OCI-LY7 (cell line): ENCODE data around the gene CDC42BPA. TPM values are rescaled to one million over a fixed set of nuclear protein-coding genes. Genes with fewer than 3 reads are reported as not detected.
"Not testable (repeated sequence)": the region's sequence is repeated elsewhere in the genome, so short reads cannot be mapped to it uniquely, and the experiment has no call there.

Experiments used
- BruUV-seq: library from RNA; stranded (reverse); fragments of 400-500 nt; replicated peaks from 2 replicates; lab custom pipeline; 2021; lab: Mats Ljungman, UMichigan
- CTCF ChIA-PET: fragments of 300-600 bp; sonication (Branson Sonifier 250); formaldehyde crosslinking; loops from one replicate; lab custom pipeline; 2022; ENCODE audit warnings: antibody characterized with exemption; ENCODE audit not compliant: unreplicated experiment; lab: Charles Lee
- POLR2A ChIA-PET: fragments of 300-600 bp; sonication (Branson Sonifier 250); formaldehyde crosslinking; loops from one replicate; lab custom pipeline; 2022; ENCODE audit warnings: antibody characterized with exemption; lab: Charles Lee
- DNase-seq: peaks from one replicate; pipeline ENCODE4 v3.0.0-alpha.2; 2015; ENCODE audit warnings: low spot score
- H2AFZ ChIP-seq: fragments of 200-600 bp; sonication (generic), shearing (Covaris generic); 2 replicates; pipeline ENCODE4 v1.6.1; 2014; ENCODE audit warnings: mild to moderate bottlenecking, antibody characterized with exemption, low read length, moderate library complexity
- H3K27ac ChIP-seq: fragments of 200-600 bp; sonication (generic); 2 replicates; pipeline ENCODE4 v1.5.1; 2014; ENCODE audit warnings: mixed run types, low read depth, mild to moderate bottlenecking, moderate library complexity, low read length, inconsistent platforms; ENCODE audit not compliant: poor library complexity, severe bottlenecking
- H3K36me3 ChIP-seq: fragments of 200-600 bp; sonication (generic); 2 replicates; pipeline ENCODE4 v1.6.1; 2014; ENCODE audit warnings: mild to moderate bottlenecking, antibody characterized with exemption, low read length, moderate library complexity, mixed read lengths; ENCODE audit not compliant: insufficient read depth
- H3K4me1 ChIP-seq: fragments of 200-600 bp; sonication (generic); 2 replicates; pipeline ENCODE4 v1.5.1; 2014; ENCODE audit warnings: mild to moderate bottlenecking, low read length; ENCODE audit not compliant: insufficient read depth, poor library complexity, severe bottlenecking
- H3K4me2 ChIP-seq: fragments of 200-600 bp; sonication (generic); 2 replicates; pipeline ENCODE4 v1.6.1; 2014; ENCODE audit warnings: mild to moderate bottlenecking, low read length
- H3K4me3 ChIP-seq: fragments of 200-600 bp; sonication (generic); 2 replicates; pipeline ENCODE4 v1.5.1; 2014; ENCODE audit warnings: mild to moderate bottlenecking, low read depth, low read length; ENCODE audit not compliant: poor library complexity, severe bottlenecking
- H3K79me2 ChIP-seq: fragments of 200-600 bp; sonication (generic); 2 replicates; pipeline ENCODE4 v1.6.1; 2016; ENCODE audit warnings: low read depth, mild to moderate bottlenecking, low read length, moderate library complexity, mixed read lengths; ENCODE audit not compliant: insufficient read depth
- H3K9me2 ChIP-seq: fragments of 200-600 bp; sonication (generic); 2 replicates; pipeline ENCODE4 v1.6.1; 2016; ENCODE audit warnings: mild to moderate bottlenecking, low read length, mixed read lengths; ENCODE audit not compliant: insufficient read depth
- H3K9me3 ChIP-seq: fragments of 200-600 bp; sonication (generic); 2 replicates; pipeline ENCODE4 v1.6.1; 2014; ENCODE audit warnings: mild to moderate bottlenecking, mixed run types, low read length, mixed read lengths
- H4K20me1 ChIP-seq: fragments of 200-600 bp; sonication (generic); 2 replicates; pipeline ENCODE4 v1.6.1; 2014; ENCODE audit warnings: mild to moderate bottlenecking, antibody characterized with exemption, low read length, moderate library complexity, mixed read lengths; ENCODE audit not compliant: insufficient read depth
- EZH2phosphoT487 ChIP-seq: fragments of 200-600 bp; sonication (generic); IDR thresholded peaks from 2 replicates; pipeline ENCODE4 v1.6.1; 2018; ENCODE audit warnings: low read depth, borderline replicate concordance, mild to moderate bottlenecking, mixed run types, antibody characterized with exemption, low read length, moderate library complexity, mixed read lengths
- intact Hi-C: fragments of 100-400 bp; cut with micrococcal nuclease; formaldehyde crosslinking; loops from one replicate; pipeline ENCODE4 v1.10.0; 2022; ENCODE audit not compliant: unreplicated experiment
- total RNA-seq, 2 experiments: library from RNA; depleted of rRNA in 1 of 2; stranded (reverse); fragments of >200 nt in 1 of 2; shearing (Covaris generic) in 1 of 2; gene quantifications; 2 replicates each; pipeline ENCODE4 v1.2.3, GENCODE V29; 2014 to 2022
- TF ChIP-seq, protein P1 (sequence below): fragments of 200-600 bp; sonication (generic); conservative IDR thresholded peaks from 2 replicates; pipeline ENCODE4 v1.5.1; 2014; ENCODE audit warnings: mild to moderate bottlenecking, antibody characterized with exemption, low read length, moderate library complexity, mixed read lengths

The CDC42BPA gene
- total RNA-seq, 2 experiments from 2014 or later, result not detected

DNA sequence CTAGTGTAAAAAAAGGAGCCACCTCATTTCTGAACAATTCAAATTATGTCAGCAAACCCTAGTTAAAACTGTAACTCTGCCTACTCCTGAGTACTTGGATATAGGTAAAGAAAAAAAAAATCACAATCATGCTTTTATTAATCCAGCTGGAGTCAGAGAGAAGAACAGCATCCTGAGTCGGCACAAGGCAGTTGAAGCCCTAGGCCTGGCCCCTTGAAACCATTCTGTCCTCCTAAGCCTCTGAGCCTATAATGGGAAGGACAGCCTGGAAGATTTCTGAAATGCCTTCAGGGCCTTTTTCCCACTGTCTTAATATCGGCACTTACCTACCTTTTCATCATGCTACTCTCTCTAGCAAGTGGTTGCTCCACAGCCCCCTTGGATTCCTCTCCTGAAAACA, 32.5 kb downstream of the CDC42BPA start:
- no peak overlapping the region for H3K4me3 ChIP-seq
- H3K36me3 ChIP-seq, result no peaks in the 10 kb centered on the region
- no peak overlapping the region for H3K4me2 ChIP-seq
- BruUV-seq, result no TSS peak
- ChIA-PET POLR2A (no interaction called here), CTCF (no interaction called here)
- H4K20me1 ChIP-seq, result no peaks in the 10 kb centered on the region
- no peaks in the 10 kb centered on the region for H3K9me3 ChIP-seq
- intact Hi-C loops, result no loop called here
- TF ChIP-seq, protein P1, sequence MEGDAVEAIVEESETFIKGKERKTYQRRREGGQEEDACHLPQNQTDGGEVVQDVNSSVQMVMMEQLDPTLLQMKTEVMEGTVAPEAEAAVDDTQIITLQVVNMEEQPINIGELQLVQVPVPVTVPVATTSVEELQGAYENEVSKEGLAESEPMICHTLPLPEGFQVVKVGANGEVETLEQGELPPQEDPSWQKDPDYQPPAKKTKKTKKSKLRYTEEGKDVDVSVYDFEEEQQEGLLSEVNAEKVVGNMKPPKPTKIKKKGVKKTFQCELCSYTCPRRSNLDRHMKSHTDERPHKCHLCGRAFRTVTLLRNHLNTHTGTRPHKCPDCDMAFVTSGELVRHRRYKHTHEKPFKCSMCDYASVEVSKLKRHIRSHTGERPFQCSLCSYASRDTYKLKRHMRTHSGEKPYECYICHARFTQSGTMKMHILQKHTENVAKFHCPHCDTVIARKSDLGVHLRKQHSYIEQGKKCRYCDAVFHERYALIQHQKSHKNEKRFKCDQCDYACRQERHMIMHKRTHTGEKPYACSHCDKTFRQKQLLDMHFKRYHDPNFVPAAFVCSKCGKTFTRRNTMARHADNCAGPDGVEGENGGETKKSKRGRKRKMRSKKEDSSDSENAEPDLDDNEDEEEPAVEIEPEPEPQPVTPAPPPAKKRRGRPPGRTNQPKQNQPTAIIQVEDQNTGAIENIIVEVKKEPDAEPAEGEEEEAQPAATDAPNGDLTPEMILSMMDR, result no peak
- TF ChIP-seq EZH2phosphoT487, result no peak
- H3K9me2 ChIP-seq, result no peaks in the 10 kb centered on the region
- H3K27ac ChIP-seq, result no peak overlapping the region
- no peaks in the 10 kb centered on the region for H3K79me2 ChIP-seq
- H3K4me1 ChIP-seq, result no peaks in the 10 kb centered on the region
- H2AFZ ChIP-seq, result no peak overlapping the region
- DNase-seq, result no peak

DNA sequence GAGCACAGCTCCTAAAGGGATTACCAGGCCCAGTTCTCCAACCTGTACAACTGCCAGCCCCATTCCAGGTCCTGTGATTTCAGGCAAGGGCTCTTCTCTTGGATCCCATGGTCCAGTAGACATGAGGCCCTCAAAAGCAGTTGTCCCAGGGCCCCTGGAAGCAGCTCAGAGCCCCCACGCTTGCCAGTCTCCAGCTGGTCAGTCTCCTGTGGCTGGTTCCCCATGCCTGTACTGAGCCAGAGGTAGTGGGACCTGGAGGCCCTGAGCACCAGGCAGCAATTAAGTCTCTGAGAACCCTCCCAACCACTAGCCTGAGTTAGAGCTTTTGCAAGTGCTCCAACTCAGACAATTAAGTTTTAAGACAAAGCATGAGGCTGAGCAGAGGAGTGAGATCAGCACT, 36.9 kb downstream of the CDC42BPA start:
- Histone ChIP-seq H3K4me3 (no peak overlapping the region), H3K9me3 (no peaks in the 10 kb centered on the region), H3K36me3 (no peaks in the 10 kb centered on the region), H3K9me2 (no peaks in the 10 kb centered on the region), H4K20me1 (no peaks in the 10 kb centered on the region), H3K4me1 (no peaks in the 10 kb centered on the region), H3K27ac (no peak overlapping the region), H3K4me2 (no peak overlapping the region), H2AFZ (no peak overlapping the region), H3K79me2 (no peaks in the 10 kb centered on the region)
- intact Hi-C loops, result no loop called here
- POLR2A ChIA-PET, result no interaction called here
- CTCF ChIA-PET, result no interaction called here
- BruUV-seq, result no TSS peak
- DNase-seq, result no peak
- TF ChIP-seq EZH2phosphoT487, result no peak
- TF ChIP-seq, protein P1, result no peak

DNA sequence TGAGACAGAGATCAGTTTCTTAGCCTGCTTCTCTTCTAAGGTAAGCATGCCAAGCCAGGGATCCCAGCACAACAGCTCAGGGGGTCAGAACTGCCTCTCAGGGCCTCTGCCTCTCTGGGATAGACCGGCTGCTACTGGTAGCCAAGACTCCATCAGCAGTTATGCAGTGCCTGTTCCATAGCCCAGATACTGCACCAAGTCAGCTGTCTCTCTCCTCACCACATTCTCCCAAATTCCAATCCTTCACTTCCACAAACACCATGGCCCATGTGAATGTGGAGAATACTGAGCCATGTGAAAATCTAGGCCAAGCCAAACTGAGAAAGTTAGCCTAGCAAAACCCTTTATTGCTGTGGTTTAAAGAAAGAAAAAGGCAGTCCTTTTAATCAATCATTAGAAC, 37.5 kb downstream of the CDC42BPA start:
- Histone ChIP-seq H3K4me2 (no peak overlapping the region), H3K9me2 (no peaks in the 10 kb centered on the region), H3K4me3 (no peak overlapping the region), H3K79me2 (no peaks in the 10 kb centered on the region), H2AFZ (no peak overlapping the region), H4K20me1 (no peaks in the 10 kb centered on the region), H3K27ac (no peak overlapping the region), H3K9me3 (no peaks in the 10 kb centered on the region), H3K36me3 (no peaks in the 10 kb centered on the region), H3K4me1 (no peaks in the 10 kb centered on the region)
- intact Hi-C loops, result no loop called here
- BruUV-seq, result no TSS peak
- CTCF ChIA-PET, result no interaction called here
- DNase-seq, result no peak
- POLR2A ChIA-PET, result interaction anchor here (0.9 to 1.5 kb wide), 2 partner anchors 9 to 14 kb away, joined by 3 to 5 read pairs; no protein-coding TSS in a partner anchor
- no peak for TF ChIP-seq EZH2phosphoT487
- TF ChIP-seq, protein P1, result no peak

DNA sequence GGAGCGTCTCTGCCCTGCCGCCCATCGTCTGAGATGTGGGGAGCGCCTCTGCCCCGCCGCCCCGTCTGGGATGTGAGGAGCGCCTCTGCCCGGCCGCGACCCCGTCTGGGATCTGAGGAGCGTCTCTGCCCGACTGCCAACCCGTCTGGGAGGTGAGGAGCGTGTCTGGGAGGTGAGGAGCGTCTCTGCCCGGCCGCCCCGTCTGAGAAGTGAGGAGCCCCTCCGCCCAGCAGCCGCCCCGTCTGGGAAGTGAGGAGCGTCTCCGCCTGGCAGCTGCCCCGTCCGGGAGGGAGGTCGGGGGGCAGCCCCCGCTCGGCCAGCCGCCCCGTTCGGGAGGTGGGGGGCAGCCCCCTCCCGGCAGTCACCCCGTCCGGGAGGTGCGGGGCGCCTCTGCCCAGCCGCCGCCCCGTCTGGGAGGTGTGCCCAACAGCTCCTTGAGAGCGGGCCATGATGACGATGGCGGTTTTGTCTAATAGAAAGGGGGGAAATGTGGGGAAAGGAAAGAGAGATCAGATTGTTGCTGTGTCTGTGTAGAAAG, 42.1 kb downstream of the CDC42BPA start:
- H3K36me3 ChIP-seq, H3K4me2 ChIP-seq, H3K9me3 ChIP-seq, DNase-seq, H4K20me1 ChIP-seq, H3K9me2 ChIP-seq, H3K79me2 ChIP-seq, H2AFZ ChIP-seq, H3K4me1 ChIP-seq, POLR2A ChIA-PET, BruUV-seq, intact Hi-C loops, H3K27ac ChIP-seq, H3K4me3 ChIP-seq, CTCF ChIA-PET: not testable (repeated sequence)
